ENCODE results near the gene UTF1.

UTF1 gene

DNA sequence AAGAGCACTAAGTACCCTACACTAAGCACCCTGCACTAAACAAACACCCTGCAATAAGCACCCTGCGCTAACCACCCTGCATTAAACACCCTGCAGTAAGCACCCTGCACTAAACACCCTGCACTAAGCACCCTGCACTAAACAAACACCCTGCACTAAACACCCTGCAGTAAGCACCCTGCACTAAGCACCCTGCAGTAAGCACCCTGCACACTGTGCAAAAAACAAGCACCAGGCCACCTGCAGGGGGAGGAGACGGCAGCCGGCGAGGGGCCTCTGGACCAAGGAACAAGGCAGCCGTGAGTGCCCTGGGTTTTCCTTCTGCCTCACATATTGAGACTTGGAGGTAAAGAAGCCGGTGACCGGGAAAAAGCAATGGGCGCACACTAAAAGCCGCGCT, 39.8 kb upstream of the UTF1 start:
- no peak overlapping the region for H3K4me3 Mint-ChIP-seq
- H3K4me1 Mint-ChIP-seq: no peaks in the 10 kb centered on the region
- peaks cover 18% of the 10 kb centered on the region for H3K27me3 Mint-ChIP-seq
- ATAC-seq: no peak
- H3K36me3 Mint-ChIP-seq: no peaks in the 10 kb centered on the region
- peaks cover 15% of the 10 kb centered on the region for H3K9me3 Mint-ChIP-seq
- no peak overlapping the region for H3K27ac Mint-ChIP-seq

DNA sequence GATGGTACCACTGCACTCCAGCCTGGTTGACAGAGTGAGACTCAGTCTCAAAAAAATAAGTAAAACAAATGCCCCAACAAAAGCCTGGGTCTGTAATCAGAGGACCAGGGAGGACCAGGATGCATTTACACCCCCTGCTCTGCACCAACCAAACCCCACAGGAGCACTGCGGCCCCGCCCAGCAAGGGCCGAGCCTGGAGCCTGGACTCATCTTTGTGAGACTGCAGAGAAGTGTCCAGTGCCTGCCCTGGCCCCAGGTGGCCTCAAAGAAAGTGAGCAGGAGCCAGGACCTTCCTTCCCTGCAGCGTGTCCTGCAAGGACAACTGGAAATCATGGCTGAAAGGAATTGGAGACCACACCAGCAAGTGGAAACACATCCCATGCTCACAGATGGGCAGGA, 38.4 kb upstream of the UTF1 start:
- H3K27ac Mint-ChIP-seq: no peak overlapping the region
- H3K36me3 Mint-ChIP-seq: no peaks in the 10 kb centered on the region
- H3K27me3 Mint-ChIP-seq: peaks cover 30% of the 10 kb centered on the region
- peaks cover 15% of the 10 kb centered on the region for H3K9me3 Mint-ChIP-seq
- ATAC-seq: no peak
- no peaks in the 10 kb centered on the region for H3K4me1 Mint-ChIP-seq
- H3K4me3 Mint-ChIP-seq: no peak overlapping the region

- Mint-ChIP-seq H3K36me3 (no peaks in the 10 kb centered on the region), H3K9me3 (peaks cover 15% of the 10 kb centered on the region), H3K4me1 (no peaks in the 10 kb centered on the region), H3K4me3 (no peak overlapping the region), H3K27ac (no peak overlapping the region), H3K27me3 (peaks cover 32% of the 10 kb centered on the region)
- no peak for ATAC-seq
Measured at GRCh38 chr10:133194151-133194550, 35.9 kb upstream of the UTF1 start.

DNA sequence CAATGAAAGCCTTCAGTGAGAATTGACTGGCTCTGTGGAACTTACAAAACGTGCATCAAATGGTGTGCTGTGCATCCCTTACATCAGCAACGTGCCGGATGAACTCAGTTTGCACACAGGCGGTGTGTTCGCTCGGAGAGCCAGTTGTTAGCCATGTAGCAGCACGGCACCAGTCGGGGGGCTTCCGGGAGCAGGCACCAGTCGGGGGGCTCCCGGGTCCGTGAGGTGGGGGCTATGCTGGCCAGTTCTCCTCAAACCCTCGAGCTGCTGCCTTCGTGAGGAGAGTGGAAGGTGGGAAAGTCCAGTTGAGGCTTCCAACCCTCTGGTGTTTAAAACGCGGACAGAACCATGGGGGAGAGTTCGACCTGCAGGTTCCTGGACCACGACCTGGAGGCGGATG, 34.9 kb upstream of the UTF1 start:
- Mint-ChIP-seq H3K4me1 (no peaks in the 10 kb centered on the region), H3K36me3 (no peaks in the 10 kb centered on the region), H3K27me3 (peaks cover 25% of the 10 kb centered on the region), H3K27ac (no peak overlapping the region), H3K9me3 (peaks cover 15% of the 10 kb centered on the region), H3K4me3 (no peak overlapping the region)
- no peak for ATAC-seq

GRCh38 chr10:133195611-133196010, 34.4 kb upstream of the UTF1 start:
- H3K9me3 Mint-ChIP-seq: peaks cover 15% of the 10 kb centered on the region
- no peak overlapping the region for H3K4me3 Mint-ChIP-seq
- H3K27me3 Mint-ChIP-seq: peaks cover 21% of the 10 kb centered on the region
- H3K27ac Mint-ChIP-seq: no peak overlapping the region
- no peaks in the 10 kb centered on the region for H3K4me1 Mint-ChIP-seq
- H3K36me3 Mint-ChIP-seq: no peaks in the 10 kb centered on the region
- ATAC-seq: no peak

DNA sequence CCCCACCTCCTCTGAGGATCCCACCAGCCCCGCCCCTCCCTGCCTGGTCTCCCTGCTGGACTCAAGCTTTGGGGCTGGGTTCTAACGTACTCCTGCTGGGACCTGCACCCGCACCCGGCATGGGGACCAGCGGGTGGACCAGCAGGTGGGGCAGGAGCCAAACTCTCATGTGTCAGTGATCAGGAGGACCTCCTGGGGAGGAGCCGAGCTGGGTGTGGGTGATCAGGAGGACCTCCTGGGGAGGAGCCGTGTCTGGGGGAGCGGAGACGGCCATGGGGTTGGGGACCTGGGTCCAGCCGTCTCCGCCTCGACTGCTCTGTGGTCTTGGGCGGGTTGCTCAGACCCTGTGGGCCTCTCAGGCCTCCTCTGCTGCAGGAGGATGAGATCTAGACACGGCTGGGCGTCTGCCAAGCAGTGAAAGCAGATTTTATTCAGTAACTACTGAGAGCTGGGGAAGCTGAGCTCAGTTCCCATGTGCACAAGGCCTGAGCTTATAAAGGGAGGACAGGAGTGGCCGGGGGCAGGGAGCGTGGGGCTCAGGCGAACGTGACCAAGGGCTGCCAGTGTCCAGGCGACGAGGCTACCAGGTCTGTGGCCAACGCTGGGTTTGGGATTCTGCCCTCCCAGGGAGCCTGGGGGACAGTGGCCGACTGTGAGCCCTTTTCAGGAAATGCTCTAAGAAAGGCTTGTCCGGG, 33.6 kb upstream of the UTF1 start:
- no peaks in the 10 kb centered on the region for H3K4me1 Mint-ChIP-seq
- H3K9me3 Mint-ChIP-seq: peaks cover 15% of the 10 kb centered on the region
- H3K27me3 Mint-ChIP-seq: peaks cover 28% of the 10 kb centered on the region
- H3K27ac Mint-ChIP-seq: no peak overlapping the region
- ATAC-seq: no peak
- H3K36me3 Mint-ChIP-seq: no peaks in the 10 kb centered on the region
- no peak overlapping the region for H3K4me3 Mint-ChIP-seq

GRCh38 chr10:133196936-133197758, 32.9 kb upstream of the UTF1 start:
- H3K27ac Mint-ChIP-seq: no peak overlapping the region
- no peak overlapping the region for H3K4me3 Mint-ChIP-seq
- no peaks in the 10 kb centered on the region for H3K4me1 Mint-ChIP-seq
- peaks cover 12% of the 10 kb centered on the region for H3K9me3 Mint-ChIP-seq
- H3K27me3 Mint-ChIP-seq: peaks cover 28% of the 10 kb centered on the region
- no peaks in the 10 kb centered on the region for H3K36me3 Mint-ChIP-seq
- no peak for ATAC-seq

GRCh38 chr10:133197786-133198185, 32.2 kb upstream of the UTF1 start:
- H3K9me3 Mint-ChIP-seq: peaks cover 7% of the 10 kb centered on the region
- H3K4me3 Mint-ChIP-seq: no peak overlapping the region
- no peaks in the 10 kb centered on the region for H3K36me3 Mint-ChIP-seq
- no peak overlapping the region for H3K27ac Mint-ChIP-seq
- peaks cover 28% of the 10 kb centered on the region for H3K27me3 Mint-ChIP-seq
- H3K4me1 Mint-ChIP-seq: no peaks in the 10 kb centered on the region
- ATAC-seq: no peak

DNA sequence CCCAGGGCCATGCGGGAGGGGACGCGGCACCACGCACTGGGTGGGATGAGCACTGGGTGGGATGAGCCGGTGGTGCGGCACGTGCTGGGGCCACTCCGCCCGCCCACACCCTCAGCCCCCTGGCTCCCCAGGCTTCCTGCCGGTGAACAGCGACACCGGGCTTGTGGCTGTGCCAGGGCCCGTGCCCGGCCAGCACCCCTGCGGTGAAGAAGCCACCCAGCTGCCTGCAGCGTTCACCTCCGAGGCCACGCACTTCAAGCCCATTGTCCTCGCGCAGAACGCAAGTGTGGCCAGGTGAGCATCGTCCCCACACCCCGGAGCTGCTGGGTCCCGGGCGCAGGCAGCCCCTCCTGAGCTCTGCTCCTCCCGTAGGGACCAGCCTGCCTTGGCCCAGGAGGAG, 31.8 kb upstream of the UTF1 start:
- H3K27me3 Mint-ChIP-seq: peaks cover 28% of the 10 kb centered on the region
- peak; percentile 21 for ATAC-seq

DNA sequence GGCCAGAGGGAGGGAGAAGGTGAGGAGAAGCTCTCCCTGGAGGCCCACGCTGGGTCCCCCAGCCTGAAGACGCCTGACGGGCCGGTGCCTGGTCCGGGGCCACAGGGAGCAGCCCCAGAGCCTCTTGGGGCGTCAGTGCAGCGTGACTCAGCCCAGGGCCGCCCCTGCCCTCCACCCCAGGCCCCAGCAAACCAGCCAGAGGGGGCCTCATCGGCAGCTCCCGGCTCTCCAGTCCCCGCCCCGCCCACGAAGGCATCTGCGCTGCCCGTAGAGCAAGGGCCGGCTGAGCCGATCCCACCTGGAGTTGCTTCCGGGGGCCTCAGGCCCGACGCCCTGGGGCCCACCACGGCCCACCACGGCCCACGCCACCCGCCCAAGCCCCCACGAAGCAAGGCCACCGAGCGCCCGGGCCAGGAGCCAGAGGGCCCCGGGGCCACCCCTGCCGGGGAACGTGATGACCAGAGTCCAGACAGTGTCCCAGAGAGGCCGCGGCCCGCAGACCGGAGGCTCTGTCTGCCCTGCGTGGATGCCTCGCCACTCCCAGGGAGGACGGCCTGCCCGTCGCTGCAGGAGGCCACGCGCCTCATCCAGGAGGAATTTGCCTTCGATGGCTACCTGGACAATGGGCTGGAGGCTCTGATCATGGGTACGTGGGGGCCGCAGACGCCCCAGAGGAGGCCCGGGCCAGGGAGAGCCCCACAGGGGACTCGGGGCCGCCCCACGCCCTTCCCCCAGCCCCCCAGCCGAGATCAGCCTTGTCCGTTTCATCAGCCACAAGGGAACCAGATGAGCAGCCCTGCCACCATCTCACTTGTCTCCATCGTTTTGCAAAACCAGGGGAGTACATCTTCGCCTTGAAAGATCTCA, 31.2 kb upstream of the UTF1 start:
- H3K4me1 Mint-ChIP-seq: no peaks in the 10 kb centered on the region
- H3K36me3 Mint-ChIP-seq: no peaks in the 10 kb centered on the region
- H3K4me3 Mint-ChIP-seq: no peak overlapping the region
- ATAC-seq: no peak
- peaks cover 28% of the 10 kb centered on the region for H3K27me3 Mint-ChIP-seq
- peaks cover 2% of the 10 kb centered on the region for H3K9me3 Mint-ChIP-seq
- H3K27ac Mint-ChIP-seq: no peak overlapping the region

More for the DNA sequence above, 31.8 kb upstream of the UTF1 start:
- Mint-ChIP-seq H3K36me3 (no peaks in the 10 kb centered on the region), H3K4me1 (no peaks in the 10 kb centered on the region), H3K4me3 (no peak overlapping the region), H3K9me3 (peaks cover 7% of the 10 kb centered on the region), H3K27ac (no peak overlapping the region)

DNA sequence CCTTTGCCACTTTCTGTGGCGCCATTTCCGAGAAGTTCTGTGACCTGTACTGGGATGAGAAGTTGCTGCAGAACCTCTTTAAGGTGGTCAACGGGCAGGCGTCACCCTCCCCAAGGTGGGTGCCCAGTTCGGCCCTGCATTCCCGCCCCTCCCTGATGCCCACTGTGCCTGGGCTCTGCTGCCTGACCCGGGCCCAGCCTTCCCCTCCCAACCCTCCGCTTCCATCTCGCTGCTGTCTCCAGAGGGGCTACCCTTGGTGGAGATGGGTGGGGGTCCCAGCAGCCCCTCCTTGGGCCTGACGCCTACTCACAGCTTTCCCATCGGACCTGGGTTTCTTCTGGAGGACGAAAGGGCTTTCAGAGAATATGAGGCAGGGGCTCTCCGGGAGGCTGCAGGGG, 30.5 kb upstream of the UTF1 start:
- no peaks in the 10 kb centered on the region for H3K9me3 Mint-ChIP-seq
- no peak for ATAC-seq
- H3K4me3 Mint-ChIP-seq: no peak overlapping the region
- no peaks in the 10 kb centered on the region for H3K4me1 Mint-ChIP-seq
- peaks cover 28% of the 10 kb centered on the region for H3K27me3 Mint-ChIP-seq
- no peaks in the 10 kb centered on the region for H3K36me3 Mint-ChIP-seq
- no peak overlapping the region for H3K27ac Mint-ChIP-seq

GRCh38 chr10:133199992-133200611, 29.9 kb upstream of the UTF1 start:
- Mint-ChIP-seq H3K4me3 (no peak overlapping the region), H3K27ac (no peak overlapping the region), H3K36me3 (no peaks in the 10 kb centered on the region), H3K9me3 (no peaks in the 10 kb centered on the region), H3K4me1 (no peaks in the 10 kb centered on the region), H3K27me3 (peaks cover 24% of the 10 kb centered on the region)
- ATAC-seq: no peak

- Mint-ChIP-seq H3K27ac (no peak overlapping the region), H3K36me3 (no peaks in the 10 kb centered on the region), H3K9me3 (no peaks in the 10 kb centered on the region), H3K27me3 (peaks cover 20% of the 10 kb centered on the region), H3K4me1 (no peaks in the 10 kb centered on the region), H3K4me3 (no peak overlapping the region)
- no peak for ATAC-seq
Measured at GRCh38 chr10:133200621-133201031, 29.4 kb upstream of the UTF1 start.

DNA sequence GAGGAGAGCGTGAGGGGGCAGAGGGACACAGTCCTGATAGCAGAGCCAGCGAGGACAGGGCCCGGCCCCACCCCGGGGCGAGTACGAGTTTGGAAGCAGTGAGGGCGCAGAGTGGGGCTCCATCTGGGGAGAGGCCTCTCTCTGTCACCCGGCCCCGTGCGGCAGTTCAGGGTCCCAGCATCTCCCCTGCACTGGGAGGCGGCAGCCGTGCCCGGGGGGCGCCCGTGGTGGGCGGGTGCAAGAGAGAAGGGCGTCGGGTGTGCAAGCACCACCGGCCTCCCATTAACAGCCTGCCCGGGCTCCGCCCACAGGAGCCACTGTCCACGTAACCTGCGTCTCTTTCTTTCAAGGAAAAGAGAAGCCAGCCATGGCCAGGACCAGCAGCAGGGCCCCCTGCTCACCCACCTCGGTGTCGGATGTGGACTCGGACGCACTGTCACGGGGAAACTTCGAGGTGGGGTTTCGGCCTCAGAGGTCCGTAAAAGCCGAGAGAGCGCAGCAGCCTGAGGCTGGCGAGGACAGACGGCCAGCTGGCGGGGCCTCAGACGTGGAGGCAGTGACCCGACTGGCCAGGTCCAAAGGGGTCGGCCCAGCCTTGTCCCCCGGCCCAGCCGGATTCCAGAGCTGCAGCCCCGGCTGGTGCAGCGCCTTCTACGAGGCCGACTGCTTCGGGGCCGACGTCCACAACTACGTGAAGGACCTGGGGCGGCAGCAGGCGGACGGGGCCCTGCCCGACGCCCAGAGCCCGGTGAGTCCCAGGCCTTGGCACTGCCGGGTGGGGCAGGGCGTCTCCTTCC, 28.7 kb upstream of the UTF1 start:
- H3K4me3 Mint-ChIP-seq: no peak overlapping the region
- no peaks in the 10 kb centered on the region for H3K36me3 Mint-ChIP-seq
- no peaks in the 10 kb centered on the region for H3K4me1 Mint-ChIP-seq
- H3K9me3 Mint-ChIP-seq: no peaks in the 10 kb centered on the region
- H3K27me3 Mint-ChIP-seq: peaks cover 14% of the 10 kb centered on the region
- ATAC-seq: no peak
- no peak overlapping the region for H3K27ac Mint-ChIP-seq

Data from stimulated activated memory B cell treated with anti-CD40 and anti-IgM and Interleukin-4, amounts not matched to agents 10 μg/mL and 1 μg/mL and 100 μg/mL, for 72 hours (primary cell).